Trophoblast cell (in vitro differentiated cells and primary cell): Measurements from ENCODE around the gene OPTN.

ENCODE experiments used
- DNase-seq, 2 donors: peaks; one replicate each; pipeline ENCODE4 v3.0.0-alpha.2; 2016
- H2AFZ ChIP-seq: 2 replicates; pipeline ENCODE4 v1.6.1; 2013; ENCODE audit warnings: low read length, moderate library complexity, mild to moderate bottlenecking; ENCODE audit not compliant: insufficient read depth, poor library complexity
- H2AK5ac ChIP-seq: 2 replicates; pipeline ENCODE4 v1.6.1; 2013; ENCODE audit warnings: mild to moderate bottlenecking, low read length
- H2BK120ac ChIP-seq: 2 replicates; pipeline ENCODE4 v1.6.1; 2013; ENCODE audit warnings: low read length, mild to moderate bottlenecking, moderate library complexity; ENCODE audit not compliant: insufficient read depth, poor library complexity
- H2BK12ac ChIP-seq: 2 replicates; pipeline ENCODE4 v1.6.1; 2013; ENCODE audit warnings: mild to moderate bottlenecking, low read length, moderate library complexity
- H2BK5ac ChIP-seq: 2 replicates; pipeline ENCODE4 v1.6.1; 2013; ENCODE audit warnings: low read length, low read depth, moderate library complexity, mild to moderate bottlenecking; ENCODE audit not compliant: poor library complexity
- H3K14ac ChIP-seq: 2 replicates; pipeline ENCODE4 v1.6.1; 2013; ENCODE audit warnings: mild to moderate bottlenecking, low read length
- H3K18ac ChIP-seq: 2 replicates; pipeline ENCODE4 v1.6.1; 2013; ENCODE audit warnings: mild to moderate bottlenecking, low read length
- H3K23ac ChIP-seq: 2 replicates; pipeline ENCODE4 v1.6.1; 2013; ENCODE audit warnings: low read length
- H3K27ac ChIP-seq: 2 replicates; pipeline ENCODE4 v1.5.1; 2013; ENCODE audit warnings: low read depth, mild to moderate bottlenecking, inconsistent platforms, low read length, moderate library complexity
- H3K27me3 ChIP-seq: 2 replicates; pipeline ENCODE4 v1.6.1; 2013; ENCODE audit warnings: inconsistent platforms, mild to moderate bottlenecking, low read length, moderate library complexity; ENCODE audit not compliant: insufficient read depth
- H3K36me3 ChIP-seq, 2 experiments: 1 replicate in 1 of 2; 2 replicates in 1 of 2; pipeline ENCODE4 v1.6.1; 2013; ENCODE audit warnings: low read length in 2 of 2, mild to moderate bottlenecking in 2 of 2, moderate library complexity in 1 of 2; ENCODE audit not compliant: insufficient read depth in 2 of 2, control insufficient read depth in 1 of 2
- H3K4ac ChIP-seq: 2 replicates; pipeline ENCODE4 v1.6.1; 2013; ENCODE audit warnings: low read depth, mild to moderate bottlenecking, low read length, moderate library complexity
- H3K4me1 ChIP-seq, 2 experiments: 1 replicate in 1 of 2; 2 replicates in 1 of 2; pipeline ENCODE4 v1.6.1; 2013; ENCODE audit warnings: low read length in 2 of 2, mild to moderate bottlenecking in 2 of 2, moderate library complexity in 1 of 2; ENCODE audit not compliant: insufficient read depth in 2 of 2, control insufficient read depth in 1 of 2
- H3K4me2 ChIP-seq: 2 replicates; pipeline ENCODE4 v1.6.1; 2013; ENCODE audit warnings: inconsistent platforms, mild to moderate bottlenecking, low read length, moderate library complexity
- H3K4me3 ChIP-seq: 2 replicates; pipeline ENCODE4 v1.5.1; 2013; ENCODE audit warnings: mild to moderate bottlenecking, low read depth, low read length, inconsistent platforms
- H3K79me1 ChIP-seq: one replicate; pipeline ENCODE4 v1.6.1; 2013; ENCODE audit warnings: low read length
- H3K79me2 ChIP-seq: 2 replicates; pipeline ENCODE4 v1.6.1; 2013; ENCODE audit warnings: low read length, mild to moderate bottlenecking; ENCODE audit not compliant: control insufficient read depth, insufficient read depth, poor library complexity
- H3K9ac ChIP-seq: 2 replicates; pipeline ENCODE4 v1.6.1; 2013; ENCODE audit warnings: mild to moderate bottlenecking, low read length
- H3K9me3 ChIP-seq: 2 replicates; pipeline ENCODE4 v1.6.1; 2013; ENCODE audit warnings: low read depth, mild to moderate bottlenecking, control low read depth, inconsistent platforms, low read length; ENCODE audit not compliant: insufficient read depth
- H4K12ac ChIP-seq: 2 replicates; pipeline ENCODE4 v1.6.1; 2013; ENCODE audit warnings: low read depth, mild to moderate bottlenecking, low read length, moderate library complexity
- H4K8ac ChIP-seq: 2 replicates; pipeline ENCODE4 v1.6.1; 2013; ENCODE audit warnings: low read depth, mild to moderate bottlenecking, low read length, moderate library complexity
- H4K91ac ChIP-seq: one replicate; pipeline ENCODE4 v1.6.1; 2013; ENCODE audit warnings: low read depth, mild to moderate bottlenecking, low read length, moderate library complexity
- WGBS: extraction: QIAGEN DNeasy Blood & Tissue Kit; methylation state at CpG from one replicate; pipeline ENCODE4 v1.1.7; 2013; ENCODE audit warnings: missing lambda C conversion rate; ENCODE audit not compliant: insufficient read length, insufficient coverage; ENCODE audit errors: extremely low coverage; 5-methylcytosine and 5-hydroxymethylcytosine counted together

The OPTN gene

GRCh38 chr10:13120786-13121499 is 21.0 kb downstream of the OPTN start:
- no peak overlapping the region for H2BK5ac ChIP-seq
- no peak for DNase-seq
- H3K4me2 ChIP-seq: no peak overlapping the region
- H3K23ac ChIP-seq: no peak overlapping the region
- no peak overlapping the region for H3K27ac ChIP-seq
- no peak overlapping the region for H4K12ac ChIP-seq
- H3K14ac ChIP-seq: no peak overlapping the region
- WGBS: no CpG with 5 or more reads among the region's 10 CpGs
- H3K18ac ChIP-seq: no peak overlapping the region
- no peaks in the 10 kb centered on the region for H3K27me3 ChIP-seq
- no peak overlapping the region for H2BK120ac ChIP-seq
- no peak overlapping the region for H2AFZ ChIP-seq
- H2AK5ac ChIP-seq: no peak overlapping the region
- no peaks in the 10 kb centered on the region for H3K4me1 ChIP-seq
- H4K91ac ChIP-seq: no peak overlapping the region
- H3K79me1 ChIP-seq: no peaks in the 10 kb centered on the region
- no peak overlapping the region for H3K4ac ChIP-seq
- peaks cover 18 to 25% of the 10 kb centered on the region in 2 experiments for H3K36me3 ChIP-seq
- H3K4me3 ChIP-seq: no peak overlapping the region
- H3K79me2 ChIP-seq: no peaks in the 10 kb centered on the region
- no peaks in the 10 kb centered on the region for H3K9me3 ChIP-seq
- H2BK12ac ChIP-seq: no peak overlapping the region
- H3K9ac ChIP-seq: no peak overlapping the region
- no peak overlapping the region for H4K8ac ChIP-seq

- Histone ChIP-seq H2BK12ac (no peak overlapping the region), H3K79me1 (no peaks in the 10 kb centered on the region), H2AFZ (no peak overlapping the region), H3K23ac (no peak overlapping the region), H2BK5ac (no peak overlapping the region), H3K4me2 (no peak overlapping the region), H3K18ac (no peak overlapping the region), H3K9ac (peak overlapping the region; percentile 22), H3K9me3 (no peaks in the 10 kb centered on the region), H4K8ac (no peak overlapping the region), H3K4me1 (no peaks in the 10 kb centered on the region), H3K14ac (no peak overlapping the region), H4K91ac (no peak overlapping the region), H3K4me3 (no peak overlapping the region), H3K36me3 (peaks cover 18 to 25% of the 10 kb centered on the region in 2 experiments), H3K4ac (no peak overlapping the region), H2AK5ac (no peak overlapping the region), H3K79me2 (no peaks in the 10 kb centered on the region), H3K27me3 (no peaks in the 10 kb centered on the region), H4K12ac (no peak overlapping the region), H2BK120ac (no peak overlapping the region), H3K27ac (no peak overlapping the region)
- DNase-seq: no peak
- no CpG with 5 or more reads among the region's 1 CpG for WGBS
Measured at GRCh38 chr10:13121500-13121854, 21.5 kb downstream of the OPTN start.

- H3K9me3 ChIP-seq: no peaks in the 10 kb centered on the region
- H3K9ac ChIP-seq: no peak overlapping the region
- H4K12ac ChIP-seq: no peak overlapping the region
- H2AFZ ChIP-seq: no peak overlapping the region
- peaks cover 33 to 37% of the 10 kb centered on the region in 2 experiments for H3K36me3 ChIP-seq
- peaks cover 7% of the 10 kb centered on the region for H3K79me1 ChIP-seq
- no peak overlapping the region for H3K4me3 ChIP-seq
- H3K27ac ChIP-seq: no peak overlapping the region
- no peak overlapping the region for H3K23ac ChIP-seq
- H2BK5ac ChIP-seq: no peak overlapping the region
- no CpG with 5 or more reads among the region's 8 CpGs for WGBS
- DNase-seq: no peak
- no peak overlapping the region for H3K18ac ChIP-seq
- H2BK12ac ChIP-seq: no peak overlapping the region
- H4K8ac ChIP-seq: no peak overlapping the region
- no peak overlapping the region for H3K4me2 ChIP-seq
- H3K27me3 ChIP-seq: no peaks in the 10 kb centered on the region
- H4K91ac ChIP-seq: no peak overlapping the region
- H2BK120ac ChIP-seq: peak overlapping the region; percentile 72
- H2AK5ac ChIP-seq: no peak overlapping the region
- no peak overlapping the region for H3K14ac ChIP-seq
- no peaks in the 10 kb centered on the region for H3K79me2 ChIP-seq
- H3K4ac ChIP-seq: no peak overlapping the region
- peaks cover 9 to 14% of the 10 kb centered on the region in 2 experiments for H3K4me1 ChIP-seq
Measured at GRCh38 chr10:13136651-13137050, 36.7 kb downstream of the OPTN start.

- no peak overlapping the region for H2BK120ac ChIP-seq
- H3K23ac ChIP-seq: no peak overlapping the region
- no CpG with 5 or more reads among the region's 7 CpGs for WGBS
- H3K27ac ChIP-seq: no peak overlapping the region
- no peak overlapping the region for H2BK12ac ChIP-seq
- H2AFZ ChIP-seq: no peak overlapping the region
- peaks cover 1% of the 10 kb centered on the region for H3K9me3 ChIP-seq
- no peak overlapping the region for H2AK5ac ChIP-seq
- H3K4me2 ChIP-seq: no peak overlapping the region
- no peak for DNase-seq
- peak overlapping the region; percentile 35 for H2BK5ac ChIP-seq
- no peak overlapping the region for H4K12ac ChIP-seq
- peak overlapping the region; percentile 4 for H4K91ac ChIP-seq
- H3K4me1 ChIP-seq: peaks cover 14 to 22% of the 10 kb centered on the region in 2 experiments
- H3K27me3 ChIP-seq: no peaks in the 10 kb centered on the region
- H4K8ac ChIP-seq: no peak overlapping the region
- H3K14ac ChIP-seq: no peak overlapping the region
- peaks cover 17 to 27% of the 10 kb centered on the region in 2 experiments for H3K36me3 ChIP-seq
- no peak overlapping the region for H3K9ac ChIP-seq
- no peak overlapping the region for H3K18ac ChIP-seq
- H3K4me3 ChIP-seq: no peak overlapping the region
- H3K4ac ChIP-seq: no peak overlapping the region
- H3K79me1 ChIP-seq: peaks cover 9% of the 10 kb centered on the region
- H3K79me2 ChIP-seq: no peaks in the 10 kb centered on the region
Measured at GRCh38 chr10:13139150-13139549, 39.2 kb downstream of the OPTN start.
